Heart left ventricle (tissue), 16 donors: ENCODE data around the gene KBTBD3. TPM values are rescaled to one million over a fixed set of nuclear protein-coding genes. Genes with fewer than 3 reads are reported as not detected.

ENCODE experiments used
- ATAC-seq, 4 donors: fragments of 200-7000 bp; cut with Tn5 transposase; one replicate each; pipeline ENCODE4 v1.9.1; 2020 to 2022; ENCODE audit warnings: moderate library complexity in 4 of 4, mild to moderate bottlenecking in 3 of 4, moderate number of reproducible peaks in 1 of 4
- DNase-seq, 5 donors: peaks; one replicate each; pipeline ENCODE4 v3.0.0-alpha.2; 2020
- H3K27ac ChIP-seq, 12 donors: fragments of 200-600 bp; sonication (generic) in 4 of 12; one replicate each; pipeline versions ENCODE4 v1.5.0 to v1.8.0; 2016 to 2022; ENCODE audit warnings: mild to moderate bottlenecking in 2 of 12
- H3K27me3 ChIP-seq, 9 donors: fragments of 200-600 bp; sonication (generic) in 2 of 9; one replicate each; pipeline versions ENCODE4 v1.5.1 to v1.8.0; 2016 to 2022; ENCODE audit warnings: mild to moderate bottlenecking in 3 of 9
- H3K36me3 ChIP-seq, 9 donors: fragments of 200-600 bp; sonication (generic) in 2 of 9; one replicate each; pipeline versions ENCODE4 v1.5.0 to v1.8.0; 2018 to 2022; ENCODE audit warnings: mild to moderate bottlenecking in 2 of 9
- H3K4me1 ChIP-seq, 12 donors: fragments of 200-600 bp; sonication (generic) in 4 of 12; one replicate each; pipeline versions ENCODE4 v1.5.0 to v1.8.0; 2016 to 2022; ENCODE audit warnings: mild to moderate bottlenecking in 3 of 12
- H3K4me3 ChIP-seq, 12 donors: fragments of 200-600 bp; sonication (generic) in 4 of 12; one replicate each; pipeline versions ENCODE4 v1.5.0 to v1.8.0; 2017 to 2022; ENCODE audit warnings: mild to moderate bottlenecking in 9 of 12, moderate library complexity in 4 of 12
- H3K9me3 ChIP-seq, 12 donors: fragments of 200-600 bp; sonication (generic) in 4 of 12; one replicate each; pipeline versions ENCODE4 v1.5.0 to v1.8.0; 2016 to 2022; ENCODE audit warnings: mild to moderate bottlenecking in 1 of 12
- POLR2A ChIP-seq, 2 donors: fragments of 450-650 bp; IDR thresholded peaks; one replicate each; pipeline ENCODE4 v1.6.1; 2017; ENCODE audit warnings: antibody characterized with exemption in 2 of 2, mild to moderate bottlenecking in 2 of 2, moderate library complexity in 2 of 2
- WGBS, 4 donors: extraction: QIAGEN DNeasy Blood & Tissue Kit in 2 of 4; methylation state at CpG; one replicate each; pipeline versions ENCODE4 v1.1.5 to v1.1.7; 2013 to 2018; 5-methylcytosine and 5-hydroxymethylcytosine counted together
- intact Hi-C, 10 donors: fragments of 100-400 bp; cut with DNase I; formaldehyde crosslinking; loops; one replicate each; pipeline versions ENCODE4 v1.11.1 to v1.14.2; 2022
- polyA plus RNA-seq, 2 donors: library from polyadenylated mRNA; stranded (reverse); fragments of 200-250 nt; gene quantifications; one replicate each; pipeline ENCODE4 v1.2.3, GENCODE V29; 2013
- total RNA-seq, 9 donors: library from RNA; depleted of rRNA in 2 of 9; stranded (reverse); fragments of >200 nt in 2 of 9; fragmentation: NEBNext Ultra II Directional in 3 of 9; extraction: Animal tissue kit (Norgen Biotek cat#: 25700) in 3 of 9; gene quantifications; one replicate each; pipeline versions ENCODE4 v1.1.0 to v1.2.4, GENCODE V29; 2016 to 2023
- TF ChIP-seq, protein P1 (sequence below), 12 donors: fragments of 200-600 bp; sonication (generic) in 4 of 12; IDR thresholded peaks; one replicate each; pipeline versions ENCODE4 v1.5.0 to v1.8.0; 2018 to 2022; ENCODE audit warnings: antibody characterized with exemption in 12 of 12, mild to moderate bottlenecking in 5 of 12
- donor health status: ischemic (EF 13 %, LVEDD 7.1; RV severe dilation, severe dysfunction).
- donor health status: healthy with polysubstance abuse.
- donor health status: DM: no; HTN: yes; CAD: no.
- donor health status: DM: no; HTN: no; CAD: no.
- donor health status: ischemic (EF 25% LVEDD 6.9; RV normal size, moderate dysfunction).
- donor health status: ischemic (EF 25% LVEDD 5.7; RV mildly dilated, moderate dysfunction).
- donor health status: healthy.
- donor health status: DM: yes; HTN: yes; CAD: no.
- donor health status: ischemic (EF 35%, LVEDD 5.7; RV mildly dilated, moderate dysfunction).
- donor health status: nonischemic (EF 11% LVEDD 7.7; RV severe dilation, severe dysfunction).
- donor health status: DM: yes; HTN: yes; CAD: no.
- donor health status: PGD.
- donor health status: ischemic (EF 29% LVEDD 5.4; RV normal size, mild dysfunction).
- donor health status: nonischemic (EF 23%, LVEDD 6.1; RV moderate dilation, normal function).

KBTBD3 gene
- total and polyA plus RNA-seq, 11 donors = 2.8 to 17.3 (median 9.1) TPM

- H3K4me1 ChIP-seq = no peaks in the 10 kb centered on the region
- no peak overlapping the region for H3K4me3 ChIP-seq
- DNase-seq (no peak), ATAC-seq (no peak)
- intact Hi-C loops = no loop called here
- 81 to 95% (median 86%) methylated on average over 1 of the region's 1 CpG for WGBS, 4 donors
- H3K27ac ChIP-seq = no peak overlapping the region
- TF ChIP-seq POLR2A (IDR thresholded peaks at IDR 0.05) = no peak
- TF ChIP-seq, protein P1, sequence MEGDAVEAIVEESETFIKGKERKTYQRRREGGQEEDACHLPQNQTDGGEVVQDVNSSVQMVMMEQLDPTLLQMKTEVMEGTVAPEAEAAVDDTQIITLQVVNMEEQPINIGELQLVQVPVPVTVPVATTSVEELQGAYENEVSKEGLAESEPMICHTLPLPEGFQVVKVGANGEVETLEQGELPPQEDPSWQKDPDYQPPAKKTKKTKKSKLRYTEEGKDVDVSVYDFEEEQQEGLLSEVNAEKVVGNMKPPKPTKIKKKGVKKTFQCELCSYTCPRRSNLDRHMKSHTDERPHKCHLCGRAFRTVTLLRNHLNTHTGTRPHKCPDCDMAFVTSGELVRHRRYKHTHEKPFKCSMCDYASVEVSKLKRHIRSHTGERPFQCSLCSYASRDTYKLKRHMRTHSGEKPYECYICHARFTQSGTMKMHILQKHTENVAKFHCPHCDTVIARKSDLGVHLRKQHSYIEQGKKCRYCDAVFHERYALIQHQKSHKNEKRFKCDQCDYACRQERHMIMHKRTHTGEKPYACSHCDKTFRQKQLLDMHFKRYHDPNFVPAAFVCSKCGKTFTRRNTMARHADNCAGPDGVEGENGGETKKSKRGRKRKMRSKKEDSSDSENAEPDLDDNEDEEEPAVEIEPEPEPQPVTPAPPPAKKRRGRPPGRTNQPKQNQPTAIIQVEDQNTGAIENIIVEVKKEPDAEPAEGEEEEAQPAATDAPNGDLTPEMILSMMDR (IDR thresholded peaks at IDR 0.05) = no peak
- no peaks in the 10 kb centered on the region for H3K9me3 ChIP-seq
- no peaks in the 10 kb centered on the region for H3K27me3 ChIP-seq
- peaks cover 0 to 31% (median 16%) of the 10 kb centered on the region in 9 donors for H3K36me3 ChIP-seq
Measured at GRCh38 chr11:106101819-106102218, 24.7 kb upstream of the KBTBD3 start.

DNA sequence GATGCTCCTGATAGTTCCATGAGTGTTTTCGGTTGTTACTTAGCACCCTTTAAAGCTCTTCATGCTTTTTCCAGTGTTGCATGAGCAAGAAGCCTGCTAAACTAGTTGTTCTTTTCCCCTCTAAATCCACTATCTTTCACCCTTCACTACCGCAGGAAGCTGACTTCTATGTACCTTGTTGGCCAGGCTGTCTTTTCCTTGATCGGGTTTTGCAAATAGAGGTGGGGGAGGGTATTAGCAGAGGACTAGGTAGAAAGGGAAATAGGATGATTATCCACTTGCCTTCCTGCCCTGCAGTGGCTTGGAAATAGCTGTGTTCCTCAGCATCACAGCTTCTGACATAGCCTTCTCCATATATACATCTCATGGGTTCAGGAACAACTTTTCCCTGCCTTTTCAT lies 24.2 kb upstream of the KBTBD3 start:
- intact Hi-C loops = no loop called here
- Histone ChIP-seq H3K4me1 (no peaks in the 10 kb centered on the region), H3K27ac (no peak overlapping the region), H3K4me3 (no peak overlapping the region), H3K27me3 (no peaks in the 10 kb centered on the region), H3K9me3 (no peaks in the 10 kb centered on the region), H3K36me3 (peaks cover 0 to 35% (median 20%) of the 10 kb centered on the region in 9 donors)
- DNase-seq = no peak
- 69 to 88% (median 80%) methylated on average over 3 of the region's 3 CpGs for WGBS, 4 donors
- ATAC-seq = no peak
- no peak for TF ChIP-seq POLR2A (IDR thresholded peaks at IDR 0.05)
- TF ChIP-seq, protein P1 (IDR thresholded peaks at IDR 0.05) = no peak

DNA sequence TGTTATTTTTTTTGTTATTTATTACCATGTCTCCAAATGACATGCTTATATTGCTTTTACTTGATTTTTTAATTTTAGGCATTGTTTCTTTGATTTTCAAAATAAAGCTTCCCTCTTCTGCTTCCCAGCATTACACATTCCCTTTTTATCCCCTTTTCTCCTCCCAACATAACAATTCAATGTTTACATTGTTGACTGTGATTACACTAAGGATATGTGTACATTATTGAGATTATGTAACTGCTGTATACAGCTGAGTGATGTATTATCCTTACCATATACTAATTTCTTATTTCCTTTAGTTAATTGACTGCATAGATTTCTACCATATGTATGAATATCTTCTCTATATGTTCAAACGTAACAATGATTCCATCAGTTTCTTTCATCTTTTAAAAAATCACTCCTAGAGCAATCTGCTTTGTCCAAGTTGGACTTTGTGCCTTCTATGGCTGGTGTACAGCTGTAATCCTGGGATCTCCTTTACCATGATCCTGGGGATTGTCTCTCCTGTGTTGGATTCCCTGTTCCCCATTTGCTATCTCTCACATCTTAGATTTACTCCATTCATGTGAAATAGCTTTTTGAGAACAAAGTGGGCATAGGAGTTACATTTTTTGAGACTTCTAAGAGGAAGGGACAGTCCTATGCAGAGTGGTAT lies 21.9 kb upstream of the KBTBD3 start:
- Histone ChIP-seq H3K27ac (no peak overlapping the region), H3K4me1 (no peaks in the 10 kb centered on the region), H3K36me3 (peaks cover 0 to 59% (median 44%) of the 10 kb centered on the region in 9 donors), H3K27me3 (no peaks in the 10 kb centered on the region), H3K9me3 (no peaks in the 10 kb centered on the region), H3K4me3 (no peak overlapping the region)
- ATAC-seq (no peak), DNase-seq (no peak)
- TF ChIP-seq, protein P1 (IDR thresholded peaks at IDR 0.05) = no peak
- TF ChIP-seq POLR2A (IDR thresholded peaks at IDR 0.05) = no peak
- 88 to 94% (median 94%) methylated on average over 1 of the region's 1 CpG for WGBS, 4 donors
- intact Hi-C loops = no loop called here

DNA sequence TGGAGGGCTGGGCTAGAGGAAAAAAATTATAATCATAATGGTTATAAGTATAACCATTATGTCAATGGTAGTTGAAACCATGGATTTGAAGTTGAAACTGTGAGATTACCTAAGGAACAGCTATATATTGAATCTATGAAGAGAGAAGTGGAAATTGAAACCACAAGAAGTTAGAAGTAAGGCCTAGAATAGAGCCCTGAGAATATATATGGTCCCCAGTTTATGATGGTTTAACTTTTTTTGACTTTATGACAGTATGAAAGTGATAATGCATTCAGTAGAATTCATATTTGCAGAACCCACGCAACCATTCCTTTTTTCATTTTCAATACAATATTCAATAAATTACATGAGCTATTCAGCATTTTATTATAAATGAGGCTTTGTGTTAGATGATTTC lies 15.3 kb upstream of the KBTBD3 start:
- 92 to 100% (median 97%) methylated on average over 1 of the region's 1 CpG for WGBS, 4 donors
- intact Hi-C loops = no loop called here
- TF ChIP-seq POLR2A (IDR thresholded peaks at IDR 0.05) = no peak
- TF ChIP-seq, protein P1 (IDR thresholded peaks at IDR 0.05) = no peak
- Histone ChIP-seq H3K4me3 (no peak overlapping the region), H3K27ac (no peak overlapping the region), H3K27me3 (no peaks in the 10 kb centered on the region), H3K9me3 (no peaks in the 10 kb centered on the region), H3K4me1 (peaks cover 0 to 31% (median 17%) of the 10 kb centered on the region in 12 donors), H3K36me3 (peaks cover 0 to 76% (median 63%) of the 10 kb centered on the region in 9 donors)
- ATAC-seq (no peak), DNase-seq (no peak)
